ENCODE measurements around the gene KLHL29. TPM values are rescaled to one million over a fixed set of nuclear protein-coding genes. Genes with fewer than 3 reads are reported as not detected.

Gene KLHL29
- total RNA-seq, 1 experiment from 2014 or later = 5.6 TPM

GRCh38 chr2:23611839-23612238 lies 226.9 kb downstream of the KLHL29 start:
- no peak for DNase-seq (ENCODE audit: low read depth)

- no peak for DNase-seq (ENCODE audit: low read depth)
Measured at GRCh38 chr2:23614701-23615100, 229.7 kb downstream of the KLHL29 start.

GRCh38 chr2:23615216-23616020 lies 230.4 kb downstream of the KLHL29 start:
- DNase-seq (ENCODE audit: low read depth) = no peak

- no peak for DNase-seq (ENCODE audit: low read depth)
Measured at GRCh38 chr2:23616630-23617029, 231.7 kb downstream of the KLHL29 start.

- no peak for DNase-seq (ENCODE audit: low read depth)
Measured at GRCh38 chr2:23617167-23617810, 232.3 kb downstream of the KLHL29 start.

GRCh38 chr2:23617811-23618215 lies 232.8 kb downstream of the KLHL29 start:
- DNase-seq (ENCODE audit: low read depth) = no peak

- DNase-seq (ENCODE audit: low read depth) = no peak
Measured at GRCh38 chr2:23618265-23618664, 233.3 kb downstream of the KLHL29 start.

- no peak for DNase-seq (ENCODE audit: low read depth)
Measured at GRCh38 chr2:23618794-23619530, 234.0 kb downstream of the KLHL29 start.

GRCh38 chr2:23619941-23620340 lies 235.0 kb downstream of the KLHL29 start:
- DNase-seq (ENCODE audit: low read depth) = no peak

GRCh38 chr2:23620841-23621341 lies 235.9 kb downstream of the KLHL29 start:
- no peak for DNase-seq (ENCODE audit: low read depth)

- DNase-seq (ENCODE audit: low read depth) = no peak
Measured at GRCh38 chr2:23621616-23622015, 236.6 kb downstream of the KLHL29 start.

- no peak for DNase-seq (ENCODE audit: low read depth)
Measured at GRCh38 chr2:23622466-23622865, 237.5 kb downstream of the KLHL29 start.

- no peak for DNase-seq (ENCODE audit: low read depth)
Measured at GRCh38 chr2:23622966-23623675, 238.1 kb downstream of the KLHL29 start.

- no peak for DNase-seq (ENCODE audit: low read depth)
Measured at GRCh38 chr2:23624378-23624777, 239.4 kb downstream of the KLHL29 start.

- no peak for DNase-seq (ENCODE audit: low read depth)
Measured at GRCh38 chr2:23624915-23625314, 239.9 kb downstream of the KLHL29 start.

GRCh38 chr2:23625726-23626125 lies 240.7 kb downstream of the KLHL29 start:
- no peak for DNase-seq (ENCODE audit: low read depth)

GRCh38 chr2:23626701-23627230 lies 241.8 kb downstream of the KLHL29 start:
- DNase-seq (ENCODE audit: low read depth) = no peak

- DNase-seq (ENCODE audit: low read depth) = no peak
Measured at GRCh38 chr2:23627236-23628009, 242.4 kb downstream of the KLHL29 start.

GRCh38 chr2:23628926-23629771 lies 244.2 kb downstream of the KLHL29 start:
- no peak for DNase-seq (ENCODE audit: low read depth)
